ENCODE results near the gene ITGA1.

Gene ITGA1

DNA sequence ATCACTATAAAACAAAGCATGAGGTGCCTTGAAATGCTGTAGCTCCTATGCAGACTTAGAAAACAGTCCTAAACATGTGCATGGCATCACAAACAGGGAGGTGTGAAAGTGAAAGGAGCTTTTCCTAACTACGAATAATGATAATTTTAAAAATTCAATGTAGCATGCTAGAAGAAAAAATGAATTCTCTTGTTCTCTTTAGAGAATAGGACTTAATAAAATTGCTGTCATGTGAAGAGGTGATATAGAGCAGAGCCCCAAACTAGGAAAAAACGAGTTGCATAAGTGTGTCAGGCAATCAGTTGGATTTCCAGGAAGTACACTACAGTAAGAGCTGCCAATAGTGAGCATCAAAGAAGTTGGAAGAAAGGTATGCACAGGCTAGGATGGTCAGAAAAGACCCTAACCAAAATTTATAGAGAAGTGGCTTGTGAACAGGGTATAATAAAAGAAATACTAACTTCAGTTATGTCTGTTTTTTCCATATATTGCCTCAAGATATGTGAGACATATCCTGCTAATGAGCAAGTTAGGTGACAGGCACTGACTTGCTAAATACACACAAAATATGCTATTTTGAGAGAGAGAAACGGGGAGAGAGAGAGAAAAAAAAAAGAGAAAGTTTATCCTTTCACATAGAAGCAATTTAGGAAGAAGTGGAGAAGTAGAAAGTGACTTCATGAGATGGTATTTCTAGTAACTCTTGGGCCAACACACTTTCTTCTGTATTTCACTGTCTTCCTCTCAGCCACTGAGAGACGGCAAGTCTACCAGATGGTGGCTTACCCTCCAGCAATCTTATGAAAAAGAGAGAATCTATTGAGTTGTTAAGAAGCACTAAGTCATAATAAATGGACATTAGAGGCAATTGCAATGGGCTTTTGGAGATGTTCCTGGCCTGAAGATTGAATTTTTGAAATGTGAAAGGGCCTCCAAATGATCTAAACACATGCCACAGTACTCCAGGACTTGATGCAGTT, 219.5 kb downstream of the ITGA1 start:
- DNase-seq: no peak

DNA sequence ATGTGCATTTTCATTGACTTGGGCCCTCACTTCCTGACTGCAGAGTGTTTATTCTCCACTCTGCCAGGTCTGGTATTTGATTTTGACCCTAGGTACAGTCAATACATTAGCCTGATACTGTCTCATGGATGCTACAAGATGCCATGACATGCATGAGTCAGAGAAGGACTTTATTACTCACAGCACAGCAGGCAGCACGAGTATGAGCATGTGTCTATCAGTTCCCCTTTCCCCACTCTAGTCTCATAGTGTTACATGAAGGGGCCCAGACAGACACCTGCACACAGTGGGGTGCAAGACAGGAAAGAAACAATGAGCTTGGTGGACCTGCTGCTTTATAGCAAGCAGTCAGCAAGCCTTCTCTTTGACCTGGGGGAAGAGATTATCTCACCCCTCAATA, 221.0 kb downstream of the ITGA1 start:
- DNase-seq: peak; percentile 9
